B cell (primary cell): Measurements from ENCODE around the gene AIG1. TPM values are rescaled to one million over a fixed set of nuclear protein-coding genes. Genes with fewer than 3 reads are reported as not detected.
A peak's percentile ranks its signal among the peaks of the same experiment; 100 is the strongest.

Source experiments
- ATAC-seq: fragments of 200-7000 bp; cut with Tn5 transposase; one replicate; pipeline ENCODE4 v1.10.0; 2021; ENCODE audit warnings: low read depth, mild to moderate bottlenecking, moderate number of reproducible peaks, moderate library complexity
- CTCF ChIA-PET: fragments of 350-600 bp; sonication (Branson Sonifier 250); formaldehyde crosslinking; loops from one replicate; lab custom pipeline; 2021; ENCODE audit warnings: antibody characterized with exemption, inconsistent platforms; lab: Charles Lee
- POLR2A ChIA-PET: fragments of 350-600 bp; sonication (Branson Sonifier 250); formaldehyde crosslinking; loops from one replicate; lab custom pipeline; 2021; ENCODE audit warnings: antibody characterized with exemption; lab: Charles Lee
- DNase-seq: peaks from one replicate; pipeline ENCODE4 v3.0.0; 2013
- H2AFZ ChIP-seq: 2 replicates; pipeline ENCODE4 v1.6.1; 2012; ENCODE audit warnings: mild to moderate bottlenecking, low read depth, low read length; ENCODE audit not compliant: insufficient read depth, poor library complexity, severe bottlenecking
- H3K27ac ChIP-seq, 2 donors: 1 replicate in 1 of 2; 2 replicates in 1 of 2; pipeline ENCODE4 v1.5.1; 2012 to 2013; ENCODE audit warnings: low read length in 2 of 2, mild to moderate bottlenecking in 2 of 2, moderate library complexity in 1 of 2
- H3K27me3 ChIP-seq, 4 experiments: fragments of 200-600 bp in 1 of 4; sonication (generic) in 1 of 4; replicated peaks in 1 of 4; 1 replicate in 2 of 4; 2 replicates in 2 of 4; pipeline versions ENCODE4 v1.6.1 to v1.7.0; 2013 to 2016; ENCODE audit warnings: low read length in 3 of 4, mild to moderate bottlenecking in 2 of 4, mixed read lengths in 1 of 4, moderate library complexity in 1 of 4; ENCODE audit not compliant: insufficient read depth in 4 of 4, control insufficient read depth in 3 of 4; ENCODE audit errors: control extremely low read depth in 1 of 4
- H3K36me3 ChIP-seq, 2 experiments: replicated peaks in 1 of 2; 1 replicate in 1 of 2; 2 replicates in 1 of 2; pipeline versions ENCODE4 v1.6.1 to v1.7.1; 2013; ENCODE audit warnings: low read length in 1 of 2; ENCODE audit not compliant: insufficient read depth in 2 of 2, control insufficient read depth in 1 of 2; ENCODE audit errors: control extremely low read depth in 1 of 2, extremely low read depth in 1 of 2
- H3K4me1 ChIP-seq, 2 donors: fragments of 200-600 bp in 1 of 2; sonication (generic) in 1 of 2; 1 replicate in 1 of 2; 2 replicates in 1 of 2; pipeline versions ENCODE4 v1.5.1 to v1.6.1; 2013 to 2017; ENCODE audit warnings: low read length in 2 of 2; ENCODE audit not compliant: control insufficient read depth in 2 of 2, insufficient read depth in 2 of 2
- H3K4me2 ChIP-seq: replicated peaks from 2 replicates; pipeline ENCODE3; 2012; ENCODE audit warnings: mild to moderate bottlenecking, low read depth, low read length; ENCODE audit not compliant: poor library complexity, severe bottlenecking
- H3K4me3 ChIP-seq, 5 experiments: fragments of 200-600 bp in 1 of 5; sonication (generic) in 1 of 5; 1 replicate in 3 of 5; 2 replicates in 2 of 5; pipeline versions ENCODE4 v1.5.1 to v1.7.0; 2011 to 2016; ENCODE audit warnings: low read length in 4 of 5, mild to moderate bottlenecking in 4 of 5, low read depth in 2 of 5, control low read depth in 1 of 5, moderate library complexity in 1 of 5; ENCODE audit not compliant: insufficient read depth in 1 of 5; ENCODE audit errors: control extremely low read depth in 1 of 5, extremely low read depth in 1 of 5
- H3K79me2 ChIP-seq: fragments of 200-600 bp; sonication (generic); one replicate; pipeline ENCODE4 v1.6.0; 2016; ENCODE audit warnings: low read length; ENCODE audit not compliant: control insufficient read depth, insufficient read depth
- H3K9ac ChIP-seq: fragments of 200-600 bp; sonication (generic); 2 replicates; pipeline ENCODE4 v1.6.1; 2017; ENCODE audit warnings: mild to moderate bottlenecking, low read length, moderate library complexity
- H3K9me3 ChIP-seq, 3 donors: one replicate each; pipeline versions ENCODE4 v1.6.1 to v1.7.1; 2013; ENCODE audit warnings: low read length in 2 of 3; ENCODE audit not compliant: control insufficient read depth in 2 of 3, insufficient read depth in 1 of 3; ENCODE audit errors: control extremely low read depth in 1 of 3
- H4K20me1 ChIP-seq: 2 replicates; pipeline ENCODE4 v1.6.0; 2012; ENCODE audit warnings: mild to moderate bottlenecking, low read length; ENCODE audit not compliant: insufficient read depth, control insufficient read depth, poor library complexity, severe bottlenecking
- H3K27ac Mint-ChIP-seq: one replicate; pipeline ENCODE4 v1.8.0; 2021; ENCODE audit warnings: mixed read lengths
- H3K27me3 Mint-ChIP-seq: one replicate; pipeline ENCODE4 v1.8.0; 2021; ENCODE audit warnings: mixed read lengths
- H3K4me1 Mint-ChIP-seq: one replicate; pipeline ENCODE4 v1.8.0; 2021; ENCODE audit warnings: mixed read lengths
- H3K4me3 Mint-ChIP-seq: one replicate; pipeline ENCODE4 v1.8.0; 2021; ENCODE audit warnings: mixed read lengths
- H3K9me3 Mint-ChIP-seq: one replicate; pipeline ENCODE4 v1.8.0; 2022; ENCODE audit warnings: mixed read lengths; ENCODE audit not compliant: insufficient read depth
- CTCF ChIP-seq: fragments of 200-600 bp; IDR thresholded peaks from one replicate; pipeline ENCODE4 v1.8.0; 2022; ENCODE audit warnings: antibody characterized with exemption, mild to moderate bottlenecking
- EZH2 ChIP-seq: IDR thresholded peaks from 2 replicates; pipeline ENCODE4 v1.6.1; 2012; ENCODE audit warnings: borderline replicate concordance, low read depth, mild to moderate bottlenecking, moderate library complexity, low read length; ENCODE audit not compliant: insufficient read depth, poor library complexity, severe bottlenecking
- WGBS: methylation state at CpG from one replicate; pipeline ENCODE4 v1.1.5; 2013; ENCODE audit warnings: missing lambda C conversion rate; ENCODE audit not compliant: insufficient coverage; 5-methylcytosine and 5-hydroxymethylcytosine counted together
- intact Hi-C: fragments of 100-400 bp; cut with micrococcal nuclease; formaldehyde crosslinking; loops from one replicate; pipeline ENCODE4 v1.10.0; 2022
- polyA plus RNA-seq: library from polyadenylated mRNA; depleted of rRNA; stranded (reverse); fragments of >200 nt; gene quantifications from 2 replicates; pipeline ENCODE4 v1.2.3, GENCODE V29; 2012
- total RNA-seq, 2 donors: library from RNA; stranded (reverse); fragments of 120-200 nt in 1 of 2; gene quantifications; 1 replicate in 1 of 2; 2 replicates in 1 of 2; pipeline versions ENCODE4 v1.2.3 to v1.2.4, GENCODE V29; 2013 to 2022

Gene AIG1
- total and polyA plus RNA-seq, 2 donors (not counting 1 experiment from before 2014, with no cell fraction given): 7.0 to 9.0 TPM

GRCh38 chr6:143110572-143110971, 49.9 kb downstream of the AIG1 start:
- Mint-ChIP-seq H3K4me3 (no peak overlapping the region), H3K27ac (no peak overlapping the region), H3K27me3 (no peaks in the 10 kb centered on the region), H3K4me1 (peaks cover 6% of the 10 kb centered on the region), H3K9me3 (no peaks in the 10 kb centered on the region)
- Histone ChIP-seq H3K4me3 (no peak overlapping the region), H3K79me2 (no peaks in the 10 kb centered on the region), H3K4me1 (peaks cover 0 to 5% of the 10 kb centered on the region in 2 donors), H3K9me3 (no peaks in the 10 kb centered on the region), H3K36me3 (no peaks in the 10 kb centered on the region), H3K27me3 (no peaks in the 10 kb centered on the region), H3K9ac (no peak overlapping the region), H4K20me1 (no peaks in the 10 kb centered on the region), H3K4me2 (peak overlapping the region; percentile 35), H2AFZ (no peak overlapping the region), H3K27ac (no peak overlapping the region)
- DNase-seq (no peak), ATAC-seq (no peak)
- CTCF ChIA-PET: no interaction called here
- 100% methylated on average over 1 of the region's 4 CpGs for WGBS
- POLR2A ChIA-PET: no interaction called here
- TF ChIP-seq CTCF (no peak), EZH2 (no peak)
- intact Hi-C loops: no loop called here

GRCh38 chr6:143110996-143111395, 50.3 kb downstream of the AIG1 start:
- ChIA-PET CTCF (no interaction called here), POLR2A (no interaction called here)
- Histone ChIP-seq H3K36me3 (no peaks in the 10 kb centered on the region), H3K27ac (no peak overlapping the region), H3K9ac (no peak overlapping the region), H3K79me2 (no peaks in the 10 kb centered on the region), H2AFZ (no peak overlapping the region), H3K27me3 (no peaks in the 10 kb centered on the region), H4K20me1 (no peaks in the 10 kb centered on the region), H3K9me3 (no peaks in the 10 kb centered on the region), H3K4me1 (peaks cover 0 to 5% of the 10 kb centered on the region in 2 donors), H3K4me2 (no peak overlapping the region), H3K4me3 (no peak overlapping the region)
- Mint-ChIP-seq H3K9me3 (no peaks in the 10 kb centered on the region), H3K27me3 (no peaks in the 10 kb centered on the region), H3K27ac (no peak overlapping the region), H3K4me3 (no peak overlapping the region), H3K4me1 (peaks cover 6% of the 10 kb centered on the region)
- ATAC-seq (no peak), DNase-seq (no peak)
- TF ChIP-seq CTCF: no peak
- intact Hi-C loops: no loop called here
- WGBS: 92% methylated on average over 1 of the region's 1 CpG
